Endothelial cell of umbilical vein (primary cell): ENCODE measurements around the gene SRPK2. TPM values are rescaled to one million over a fixed set of nuclear protein-coding genes. Genes with fewer than 3 reads are reported as not detected.

ENCODE experiments used
- BruUV-seq: library from RNA; stranded (reverse); fragments of 400-500 nt; replicated peaks from 2 replicates; lab custom pipeline; 2021; lab: Mats Ljungman, UMichigan
- CTCF ChIA-PET: fragments of 300-600, 350-600 bp; sonication (Branson Sonifier 250); formaldehyde crosslinking; loops from one replicate; lab custom pipeline; 2021; ENCODE audit warnings: antibody characterized with exemption, inconsistent platforms; lab: Charles Lee
- POLR2A ChIA-PET: fragments of 300-600, 350-600 bp; sonication (Branson Sonifier 250); formaldehyde crosslinking; loops from one replicate; lab custom pipeline; 2021; ENCODE audit warnings: antibody characterized with exemption, inconsistent platforms; lab: Charles Lee
- DNase-seq: peaks from one replicate; pipeline ENCODE4 v3.0.0-alpha.2; 2011; ENCODE audit warnings: low read depth, low spot score
- FAIRE-seq: peaks from 2 replicates; lab custom pipeline; 2011; peaks lifted over from hg19 to GRCh38; lab: Jason Lieb, UNC
- H2AFZ ChIP-seq: 2 replicates; pipeline ENCODE4 v1.6.0; 2012; ENCODE audit warnings: low read depth, low read length, control low read depth, inconsistent platforms
- H3K27ac ChIP-seq: 2 replicates; pipeline ENCODE4 v1.5.1; 2011; ENCODE audit warnings: low read depth, mild to moderate bottlenecking, control low read depth, low read length, moderate library complexity; ENCODE audit not compliant: insufficient read depth
- H3K27me3 ChIP-seq, 2 experiments: 2 replicates each; pipeline versions ENCODE4 v1.6.0 to v1.6.1; 2011; ENCODE audit warnings: low read length in 2 of 2, mixed read lengths in 1 of 2; ENCODE audit not compliant: control insufficient read depth in 2 of 2, insufficient read depth in 2 of 2
- H3K36me3 ChIP-seq, 2 experiments: 2 replicates in 1 of 2; 3 replicates in 1 of 2; pipeline ENCODE4 v1.5.1; 2011; ENCODE audit warnings: low read length in 2 of 2, mild to moderate bottlenecking in 1 of 2, moderate library complexity in 1 of 2; ENCODE audit not compliant: control insufficient read depth in 2 of 2, insufficient read depth in 2 of 2; ENCODE audit errors: extremely low read depth in 1 of 2
- H3K4me1 ChIP-seq: 3 replicates; pipeline ENCODE4 v1.5.1; 2011; ENCODE audit warnings: mild to moderate bottlenecking, low read length; ENCODE audit not compliant: control insufficient read depth, insufficient read depth; ENCODE audit errors: extremely low read depth
- H3K4me2 ChIP-seq: 2 replicates; pipeline ENCODE4 v1.6.1; 2011; ENCODE audit warnings: low read length, control low read depth, mixed read lengths; ENCODE audit not compliant: insufficient read depth
- H3K4me3 ChIP-seq, 3 experiments: fragments of 200-600 bp in 1 of 3; sonication (generic), shearing (Covaris generic) in 1 of 3; replicated peaks in 1 of 3; 2 replicates each; pipeline ENCODE4 v1.5.1; 2011 to 2016; ENCODE audit warnings: control low read depth in 3 of 3, low read length in 3 of 3, mild to moderate bottlenecking in 2 of 3, inconsistent platforms in 1 of 3, low read depth in 1 of 3, moderate library complexity in 1 of 3; ENCODE audit not compliant: insufficient read depth in 1 of 3
- H3K79me2 ChIP-seq: 2 replicates; pipeline ENCODE4 v1.6.0; 2012; ENCODE audit warnings: low read length, inconsistent platforms; ENCODE audit not compliant: control insufficient read depth, insufficient read depth
- H3K9ac ChIP-seq: replicated peaks from 2 replicates; pipeline ENCODE3; 2011; ENCODE audit warnings: low read length, control low read depth; ENCODE audit not compliant: insufficient read depth; ENCODE audit errors: extremely low read depth
- H3K9me1 ChIP-seq: replicated peaks from 3 replicates; pipeline ENCODE4 v1.6.0; 2011; ENCODE audit warnings: mild to moderate bottlenecking, low read length; ENCODE audit not compliant: control insufficient read depth, insufficient read depth; ENCODE audit errors: extremely low read depth
- H3K9me3 ChIP-seq: replicated peaks from 2 replicates; pipeline ENCODE4 v1.5.1; 2012; ENCODE audit warnings: low read length, inconsistent platforms; ENCODE audit not compliant: control insufficient read depth, insufficient read depth
- H4K20me1 ChIP-seq: replicated peaks from 2 replicates; pipeline ENCODE3; 2011; ENCODE audit warnings: mild to moderate bottlenecking, low read length; ENCODE audit not compliant: control insufficient read depth, insufficient read depth; ENCODE audit errors: extremely low read depth
- CTCF ChIP-seq, 2 donors: IDR thresholded peaks; 1 replicate in 1 of 2; 2 replicates in 1 of 2; pipeline ENCODE4 v1.5.1; 2011; ENCODE audit warnings: low read length in 2 of 2, mild to moderate bottlenecking in 2 of 2, moderate library complexity in 2 of 2, control low read depth in 1 of 2, inconsistent platforms in 1 of 2, low read depth in 1 of 2; ENCODE audit not compliant: insufficient read depth in 1 of 2; ENCODE audit errors: extremely low read depth in 1 of 2
- EZH2 ChIP-seq: IDR thresholded peaks from 2 replicates; pipeline ENCODE4 v1.6.1; 2012; ENCODE audit warnings: borderline replicate concordance, low read depth, mild to moderate bottlenecking, moderate library complexity, low read length, inconsistent platforms; ENCODE audit not compliant: severe bottlenecking
- FOS ChIP-seq: IDR thresholded peaks from 2 replicates; pipeline ENCODE4 v1.6.1; 2011; ENCODE audit warnings: mild to moderate bottlenecking, low read length, moderate library complexity, borderline replicate concordance; ENCODE audit not compliant: insufficient read depth
- GATA2 ChIP-seq: IDR thresholded peaks from 2 replicates; pipeline ENCODE4 v1.7.0; 2011; ENCODE audit warnings: low read depth, mild to moderate bottlenecking, moderate library complexity, mixed read lengths, low read length; ENCODE audit not compliant: insufficient read length, insufficient read depth
- JUN ChIP-seq: IDR thresholded peaks from 2 replicates; pipeline ENCODE4 v1.6.1; 2011; ENCODE audit warnings: borderline replicate concordance, low read depth; ENCODE audit not compliant: insufficient read length, insufficient read depth
- MAX ChIP-seq: IDR thresholded peaks from 2 replicates; pipeline ENCODE4 v1.6.1; 2011; ENCODE audit not compliant: insufficient read depth, insufficient read length
- MYC ChIP-seq: IDR thresholded peaks from one replicate; pipeline ENCODE4 v1.6.1; 2011; ENCODE audit warnings: mild to moderate bottlenecking, low read depth, low read length
- POLR2A ChIP-seq: IDR thresholded peaks from 2 replicates; pipeline ENCODE4 v1.6.1; 2012; ENCODE audit warnings: low read depth, mild to moderate bottlenecking, control low read depth, low read length
- POLR2AphosphoS5 ChIP-seq: IDR thresholded peaks from 2 replicates; pipeline ENCODE4 v1.6.1; 2012; ENCODE audit warnings: low read depth, mild to moderate bottlenecking, control low read depth, low read length, moderate library complexity; ENCODE audit not compliant: insufficient read depth
- dilution Hi-C: fragments of 300-500 bp; cut with MboI; formaldehyde crosslinking; loops from one replicate; pipeline ENCODE4 v1.15.0; 2019; ENCODE audit warnings: low sequenced_read_pairs; ENCODE audit not compliant: extremely low pct_ligation_motif_present
- intact Hi-C: fragments of 100-400 bp; cut with micrococcal nuclease; formaldehyde crosslinking; loops from one replicate; pipeline ENCODE4 v1.10.0; 2022
- polyA plus RNA-seq, 4 experiments: library from polyadenylated mRNA; depleted of rRNA in 3 of 4; stranded (reverse) in 3 of 4; unstranded in 1 of 4; fragments of >200 nt; gene quantifications; 2 replicates each; pipeline versions ENCODE4 v1.2.1 to v1.2.3, GENCODE V29; 2011 to 2012; ENCODE audit warnings: missing spikeins in 1 of 4
- total RNA-seq: library from RNA; stranded (reverse); gene quantifications from 2 replicates; pipeline ENCODE4 v1.2.3, GENCODE V29; 2021

The SRPK2 gene
- total and polyA plus RNA-seq, 2 donors (not counting 3 experiments of a cell fraction or from before 2014, with no cell fraction given) = 13.4 to 55.2 TPM

GRCh38 chr7:105073143-105073542 lies 315.6 kb downstream of the SRPK2 start:
- Histone ChIP-seq H2AFZ (no peak overlapping the region), H3K4me3 (no peak overlapping the region), H3K27ac (no peak overlapping the region), H3K9ac (no peak overlapping the region), H3K9me1 (no peaks in the 10 kb centered on the region), H3K4me1 (no peaks in the 10 kb centered on the region), H3K79me2 (peaks cover 14% of the 10 kb centered on the region), H4K20me1 (no peaks in the 10 kb centered on the region), H3K36me3 (peaks cover 11 to 42% of the 10 kb centered on the region in 2 experiments), H3K4me2 (no peak overlapping the region), H3K27me3 (no peaks in the 10 kb centered on the region), H3K9me3 (no peaks in the 10 kb centered on the region)
- dilution Hi-C loops = no loop called here
- TF ChIP-seq POLR2A (no peak), CTCF (IDR thresholded peaks at IDR 0.05; ENCODE audit: extremely low read depth in 1 of 2, insufficient read depth in 1 of 2, low read depth in 1 of 2, low read length in 2 of 2) (no peak), GATA2 (no peak), FOS (no peak), MYC (no peak), EZH2 (no peak), MAX (no peak), POLR2AphosphoS5 (no peak), JUN (no peak)
- FAIRE-seq (no peak), DNase-seq (no peak)
- POLR2A ChIA-PET = interaction anchor here (0.7 kb wide), 1 partner anchor 420 kb away, joined by 5 read pairs; no protein-coding TSS in a partner anchor
- BruUV-seq = no TSS peak
- CTCF ChIA-PET = no interaction called here
- intact Hi-C loops = no loop called here
